ENCODE data around the gene RPS16. TPM values are rescaled to one million over a fixed set of nuclear protein-coding genes. Genes with fewer than 3 reads are reported as not detected.

The RPS16 gene
- polyA plus RNA-seq, 1 donor, result 2,074 TPM

DNA sequence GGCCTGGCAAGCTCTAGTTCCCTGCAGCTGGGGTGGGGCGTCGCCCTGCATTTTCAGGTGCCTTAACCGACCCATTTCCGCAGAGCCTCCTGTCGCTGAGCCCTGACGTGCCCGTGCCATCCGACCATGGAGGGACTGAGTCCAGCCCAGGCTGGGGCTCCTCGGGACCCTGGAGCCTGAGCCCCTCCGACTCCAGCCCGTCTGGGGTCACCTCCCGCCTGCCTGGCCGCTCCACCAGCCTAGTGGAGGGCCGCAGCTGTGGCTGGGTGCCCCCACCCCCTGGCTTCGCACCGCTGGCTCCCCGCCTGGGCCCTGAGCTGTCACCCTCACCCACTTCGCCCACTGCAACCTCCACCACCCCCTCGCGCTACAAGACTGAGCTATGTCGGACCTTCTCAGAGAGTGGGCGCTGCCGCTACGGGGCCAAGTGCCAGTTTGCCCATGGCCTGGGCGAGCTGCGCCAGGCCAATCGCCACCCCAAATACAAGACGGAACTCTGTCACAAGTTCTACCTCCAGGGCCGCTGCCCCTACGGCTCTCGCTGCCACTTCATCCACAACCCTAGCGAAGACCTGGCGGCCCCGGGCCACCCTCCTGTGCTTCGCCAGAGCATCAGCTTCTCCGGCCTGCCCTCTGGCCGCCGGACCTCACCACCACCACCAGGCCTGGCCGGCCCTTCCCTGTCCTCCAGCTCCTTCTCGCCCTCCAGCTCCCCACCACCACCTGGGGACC, 27.9 kb downstream of the RPS16 start:
- DNase-seq (ENCODE audit: low read depth), result no peak

DNA sequence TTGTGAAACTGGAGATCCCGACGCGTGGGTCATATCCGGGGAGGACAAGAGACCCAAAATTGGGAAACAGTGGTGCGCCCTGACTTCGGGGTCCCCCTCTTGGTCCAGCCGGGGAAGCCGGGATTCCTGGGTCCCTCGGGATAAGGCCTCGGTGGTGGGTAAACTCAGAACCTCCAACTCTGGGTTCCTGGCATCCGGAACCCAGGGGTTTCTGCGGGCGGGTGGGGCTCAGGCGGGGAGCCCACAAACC, 28.4 kb downstream of the RPS16 start:
- DNase-seq (ENCODE audit: low read depth), result no peak

DNA sequence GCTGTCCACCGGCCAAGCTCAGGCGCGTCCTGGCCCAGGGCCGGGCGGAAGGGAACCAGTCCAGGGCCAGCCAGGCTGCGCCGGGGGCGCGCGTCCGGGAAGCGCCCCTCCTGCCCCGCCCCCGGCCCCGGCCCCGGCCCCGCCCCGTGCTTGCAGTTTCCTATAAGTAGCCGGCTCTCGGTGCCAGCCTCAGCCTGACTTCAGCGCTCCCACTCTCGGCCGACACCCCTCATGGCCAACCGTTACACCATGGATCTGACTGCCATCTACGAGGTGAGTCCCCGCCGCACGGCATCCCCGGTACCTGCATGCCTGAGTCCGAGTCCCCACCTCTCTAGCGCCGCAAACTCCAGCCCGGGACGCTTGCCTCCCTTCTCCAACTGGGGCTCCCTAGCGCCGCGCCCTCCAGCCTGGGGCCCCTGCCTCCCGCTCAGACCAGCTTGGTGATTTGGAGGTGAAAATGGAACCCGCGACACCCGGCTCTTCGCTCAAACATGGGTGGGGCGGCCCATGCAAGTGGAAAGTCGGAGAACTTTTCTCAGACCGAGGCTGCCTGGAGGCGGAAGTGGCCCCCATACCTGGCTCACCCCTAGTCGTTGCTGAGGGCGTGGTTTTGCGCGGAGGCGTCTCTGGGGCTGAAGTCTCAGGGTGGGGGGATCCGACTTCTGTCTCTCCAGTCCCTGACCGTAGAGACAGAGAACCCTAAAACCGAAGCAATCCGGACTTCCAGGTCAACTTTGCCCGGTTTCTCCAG, 28.9 kb downstream of the RPS16 start, which contains the start of gene ZFP36:
TSS of gene ZFP36 (plus strand) at position 192 of the 754 bp plus-strand sequence. CDS start at position 250, 58 bp downstream.
- DNase-seq (ENCODE audit: low read depth), result no peak

DNA sequence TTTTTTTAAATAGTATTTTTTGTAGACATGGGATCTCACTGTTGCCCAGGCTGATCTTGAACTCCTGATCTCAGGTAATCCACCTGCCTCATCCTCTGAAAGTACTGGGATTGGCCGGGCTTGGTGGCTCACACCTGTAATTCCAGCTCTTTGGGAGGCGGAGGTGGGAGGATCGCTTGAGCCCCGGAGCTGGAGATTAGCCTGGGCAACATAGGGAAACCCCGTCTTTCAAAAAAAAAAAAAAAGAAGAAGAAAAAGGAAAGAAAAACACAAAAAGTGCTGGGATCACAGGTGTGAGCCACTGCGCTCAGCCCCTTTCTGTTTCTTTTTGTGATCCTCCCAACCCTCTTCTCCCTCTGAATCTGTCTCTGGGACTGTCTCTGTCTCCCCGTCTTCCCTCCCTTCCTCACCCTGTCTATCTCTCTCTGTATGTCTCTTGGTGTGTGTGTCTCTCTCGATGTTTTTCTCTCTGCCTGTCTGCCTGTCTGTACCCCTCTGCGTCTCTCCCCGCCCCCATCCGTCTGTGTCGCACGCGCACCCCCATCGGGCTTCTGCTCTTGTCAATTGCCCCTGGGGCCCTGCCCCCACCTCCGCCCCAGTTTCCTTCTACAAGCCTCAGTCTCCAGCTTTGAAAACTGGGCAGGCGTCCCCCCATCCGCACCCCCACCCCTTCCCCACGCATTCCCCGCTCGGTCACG, 29.6 kb downstream of the RPS16 start:
- no peak for DNase-seq (ENCODE audit: low read depth)

DNA sequence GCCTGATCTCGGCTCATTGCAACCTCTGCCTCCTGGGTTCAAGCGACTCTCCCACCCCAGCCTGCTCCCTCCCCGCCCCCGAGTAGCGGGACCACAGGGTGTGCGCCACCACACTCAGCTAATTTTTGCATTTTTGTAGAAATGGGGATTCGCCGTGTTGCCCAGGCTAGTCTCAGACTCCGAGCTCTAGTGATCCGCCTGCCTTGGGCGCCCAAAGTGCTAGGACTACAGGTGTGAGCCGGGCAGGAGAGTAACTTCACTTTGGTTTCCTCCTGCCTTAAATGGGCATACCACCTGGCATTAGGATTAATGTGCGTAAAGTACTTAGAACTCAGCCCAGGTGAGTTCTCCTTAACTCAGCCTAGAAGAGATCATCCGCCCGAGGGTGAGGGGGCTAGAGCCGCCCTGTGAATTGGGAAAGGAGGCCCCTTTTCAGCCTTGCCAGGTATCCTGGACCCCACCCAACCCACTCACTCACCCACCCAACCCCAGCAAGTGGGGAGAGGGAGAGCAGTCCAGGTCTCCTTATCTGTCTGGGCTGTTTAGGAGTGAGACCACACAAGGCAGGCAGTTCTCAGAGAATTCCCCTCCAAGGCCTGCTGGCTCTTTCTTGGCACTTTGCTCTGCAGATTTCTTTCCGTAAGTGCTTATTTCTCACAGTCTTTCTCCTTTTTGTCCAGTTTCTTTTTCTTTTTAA, 30.3 kb downstream of the RPS16 start:
- no peak for DNase-seq (ENCODE audit: low read depth)

DNA sequence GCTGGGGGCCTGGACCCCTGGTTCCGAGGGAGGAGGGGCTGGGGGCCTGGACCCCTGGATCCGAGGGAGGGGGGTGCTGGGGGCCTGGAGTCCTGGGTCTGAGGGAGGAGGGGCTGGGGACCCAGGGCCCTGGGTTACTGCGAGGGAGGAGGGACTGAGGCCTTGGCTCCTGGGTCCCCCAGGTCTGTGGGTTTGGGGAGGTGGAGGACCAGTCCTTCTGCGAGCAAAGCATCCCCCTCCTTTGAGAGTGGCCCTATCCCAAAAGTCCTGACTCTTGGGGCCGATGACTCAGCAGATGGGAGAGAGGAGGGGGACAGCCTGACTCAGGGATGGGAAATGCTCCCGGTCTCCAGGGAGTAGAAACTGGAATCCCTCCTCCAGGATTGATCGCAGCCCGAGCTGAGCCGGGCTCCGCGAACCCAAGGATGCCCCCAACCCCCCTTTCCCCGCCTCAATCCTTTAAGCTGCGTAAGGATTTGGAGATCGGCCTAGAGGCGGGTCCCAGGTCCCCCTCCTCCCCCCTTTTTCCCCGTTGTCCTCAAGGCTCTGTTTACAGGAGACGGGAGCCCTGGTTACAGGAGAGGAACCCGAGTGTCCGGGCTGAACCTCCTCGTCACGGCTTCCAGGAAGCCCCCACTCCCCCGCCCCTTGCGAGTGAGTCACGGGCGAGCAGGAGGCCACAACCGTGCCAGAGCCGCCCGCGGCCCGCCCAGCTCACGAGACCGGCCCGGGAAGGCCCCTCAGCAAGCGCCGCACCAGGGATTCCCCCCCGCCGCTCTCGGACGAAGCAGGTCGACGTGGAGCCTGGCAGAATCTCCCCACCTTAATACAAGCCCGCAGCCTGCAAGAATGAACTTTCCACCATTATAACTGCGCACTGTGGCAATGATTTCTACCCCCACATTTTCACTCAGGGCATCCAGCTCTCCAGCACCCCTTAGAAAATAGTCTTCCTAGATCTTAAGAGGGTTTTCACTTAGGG, 32.1 kb downstream of the RPS16 start:
- peak; percentile 92 for DNase-seq (ENCODE audit: low read depth)

DNA sequence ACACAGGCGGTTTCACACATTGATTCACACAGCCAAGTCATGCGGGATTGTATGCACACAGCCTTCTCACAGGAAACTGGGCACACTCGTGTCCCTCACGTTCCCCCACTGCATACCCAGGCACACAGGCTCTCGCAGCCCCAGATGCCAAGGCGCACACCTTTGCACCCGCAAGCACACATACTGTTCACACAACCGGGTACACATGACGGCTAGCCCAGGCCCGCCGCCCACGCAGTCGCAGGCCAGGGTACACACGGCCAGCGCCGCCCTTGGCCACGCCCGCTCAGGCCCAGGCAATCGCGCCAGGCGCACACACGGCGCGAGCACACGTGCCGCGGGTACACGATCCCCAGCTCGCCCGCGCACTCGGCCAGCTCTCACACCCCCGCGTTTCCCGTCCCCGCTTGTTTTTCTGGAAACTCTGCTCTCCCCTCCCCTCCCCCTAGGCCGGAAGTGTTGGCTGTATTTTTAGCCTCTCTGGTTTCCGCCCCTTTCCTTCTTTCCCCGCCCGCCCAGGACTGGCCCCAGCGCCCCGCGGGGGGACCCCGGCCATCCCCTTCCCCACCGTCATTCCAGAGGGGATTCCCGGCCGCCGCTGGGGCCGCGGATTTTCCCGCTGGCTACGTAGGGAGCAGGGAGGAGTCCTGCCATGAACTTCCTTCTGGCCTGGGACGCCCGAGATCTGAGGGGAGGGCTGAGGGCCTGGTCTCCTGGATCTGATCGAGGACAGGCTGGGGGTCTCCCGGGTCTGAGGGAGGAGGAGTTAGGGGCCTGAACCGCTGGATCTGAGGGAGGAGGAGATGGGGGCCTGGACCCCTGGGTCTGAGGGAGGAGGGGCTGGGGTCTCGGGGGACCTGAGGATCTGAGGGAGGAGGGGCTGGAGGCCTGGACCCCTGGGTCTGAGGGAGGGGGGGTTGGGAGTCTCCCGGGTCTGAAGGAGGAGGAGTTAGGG, 33.1 kb downstream of the RPS16 start:
- peak; percentile 84 for DNase-seq (ENCODE audit: low read depth)

DNA sequence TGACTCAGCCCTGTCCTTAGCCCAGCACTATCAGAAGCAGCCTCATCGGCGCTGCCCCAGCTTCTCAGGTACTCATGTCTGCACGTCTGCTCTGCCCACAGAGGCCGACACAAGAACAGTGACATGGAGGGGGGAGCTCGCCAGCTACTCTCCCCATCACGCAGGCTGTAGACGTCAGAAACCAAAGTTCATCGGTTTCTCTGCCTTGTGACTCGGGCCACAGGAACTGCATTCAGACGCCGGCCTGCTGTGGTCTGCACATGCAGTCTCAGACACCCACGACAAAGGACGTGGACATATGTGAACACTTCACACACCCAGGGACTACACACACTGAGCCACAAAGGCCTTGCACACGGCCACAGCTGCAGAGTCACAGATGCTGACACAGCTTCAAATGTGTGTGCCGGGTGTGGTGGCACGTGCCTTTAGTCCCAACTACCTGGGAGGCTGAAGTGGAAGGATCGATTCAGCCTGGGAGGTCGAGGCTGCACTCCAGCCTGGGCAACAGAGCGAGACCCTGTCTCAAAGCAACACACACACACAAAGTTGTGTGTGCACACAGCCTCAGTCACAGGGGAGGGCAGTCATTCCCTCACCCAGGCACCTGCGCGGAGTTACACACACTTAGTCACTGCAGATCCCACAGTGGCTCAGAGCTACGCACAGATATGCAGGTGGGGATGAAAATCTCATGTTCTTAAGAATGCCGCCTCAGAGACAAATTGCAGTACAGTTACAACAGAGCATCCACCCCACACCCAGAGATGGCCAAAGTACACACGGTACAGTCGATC, 34.0 kb downstream of the RPS16 start:
- no peak for DNase-seq (ENCODE audit: low read depth)

DNA sequence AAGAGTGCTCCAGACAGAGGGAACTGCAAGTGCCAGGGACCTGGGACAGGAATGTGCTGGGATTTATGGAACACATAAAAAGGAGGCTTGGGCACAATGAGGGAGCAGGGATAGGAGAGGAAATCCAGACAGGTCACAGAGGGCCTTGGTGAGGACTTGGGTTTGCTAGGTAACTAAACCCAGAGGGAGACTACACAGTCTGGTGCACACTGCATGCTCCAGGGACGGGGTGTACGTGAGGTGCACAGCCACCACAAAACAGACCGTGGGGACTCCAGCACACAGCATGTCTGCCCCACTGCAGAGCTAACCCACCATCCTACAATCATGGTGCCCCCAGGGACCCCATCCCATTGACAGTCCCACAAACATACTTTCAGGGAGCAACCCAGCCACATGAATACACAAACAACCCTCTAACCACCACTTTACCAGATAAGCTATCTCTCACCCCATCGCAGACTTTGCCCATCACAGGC, 34.6 kb downstream of the RPS16 start:
- DNase-seq (ENCODE audit: low read depth), result no peak

DNA sequence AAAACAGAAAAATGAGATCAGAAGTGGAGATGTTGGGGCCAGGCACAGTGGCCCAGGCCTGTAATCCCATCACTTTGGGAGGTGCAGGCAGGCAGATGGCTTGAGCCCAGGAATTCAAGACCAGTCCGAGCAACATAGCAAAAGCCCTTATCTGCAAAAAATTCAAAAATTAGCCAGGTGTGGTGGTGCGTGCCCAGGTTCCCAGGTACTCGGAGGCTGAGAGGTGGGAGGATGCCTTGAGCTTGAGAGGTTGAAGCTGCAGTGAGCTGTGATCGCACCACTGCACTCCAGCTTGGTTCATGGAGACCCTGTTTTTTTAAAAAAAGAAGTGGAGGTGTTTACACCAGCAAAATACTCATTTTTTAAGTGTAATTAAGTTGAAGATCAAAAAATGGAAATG, 35.7 kb downstream of the RPS16 start:
- no peak for DNase-seq (ENCODE audit: low read depth)

DNA sequence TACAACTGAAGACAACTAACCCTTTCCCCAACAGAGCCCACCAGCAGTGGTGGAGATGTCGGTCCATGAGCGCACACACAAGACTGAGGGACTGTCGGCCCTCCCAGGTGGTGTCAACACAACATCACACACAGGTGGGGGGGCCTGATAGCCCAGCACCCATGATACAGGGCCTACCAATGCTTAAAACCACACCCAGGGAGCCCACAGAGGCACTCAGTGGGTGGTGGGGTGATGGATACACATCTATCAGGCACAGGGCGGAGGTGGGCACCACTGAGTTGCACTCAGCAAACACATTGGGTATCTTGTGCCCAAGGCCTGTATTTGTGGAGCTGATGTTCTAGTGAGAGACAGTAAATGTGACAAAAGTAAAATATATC, 36.1 kb downstream of the RPS16 start:
- no peak for DNase-seq (ENCODE audit: low read depth)

DNA sequence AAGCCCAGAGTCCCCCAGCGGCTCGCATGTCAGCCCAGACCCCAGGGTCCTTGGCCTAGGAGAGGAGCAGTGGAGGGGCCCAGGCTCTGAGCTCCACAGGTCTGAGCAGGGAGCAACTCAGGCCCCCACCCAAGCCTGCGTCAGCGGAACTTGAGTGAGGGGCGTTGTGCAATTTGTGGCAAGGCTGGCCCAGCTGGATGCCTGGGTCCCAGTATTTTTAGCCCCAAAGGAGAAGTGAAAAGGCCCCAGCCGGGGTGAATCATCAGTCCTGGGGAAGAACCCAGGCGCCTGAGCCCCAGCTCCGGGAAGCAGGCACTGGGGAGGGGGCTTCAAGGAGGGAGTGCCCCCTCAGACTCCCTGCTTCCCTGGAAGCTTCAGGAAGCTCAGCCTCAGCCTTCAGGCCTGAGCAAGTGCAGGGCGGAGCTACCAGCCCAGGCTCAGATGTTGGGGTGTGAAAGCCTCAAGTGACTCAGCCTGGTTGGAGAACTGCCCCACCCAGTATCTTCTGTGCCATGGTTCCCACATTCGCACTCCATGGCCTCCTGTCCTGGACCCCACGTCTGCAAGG, 37.4 kb downstream of the RPS16 start:
- DNase-seq (ENCODE audit: low read depth), result no peak

DNA sequence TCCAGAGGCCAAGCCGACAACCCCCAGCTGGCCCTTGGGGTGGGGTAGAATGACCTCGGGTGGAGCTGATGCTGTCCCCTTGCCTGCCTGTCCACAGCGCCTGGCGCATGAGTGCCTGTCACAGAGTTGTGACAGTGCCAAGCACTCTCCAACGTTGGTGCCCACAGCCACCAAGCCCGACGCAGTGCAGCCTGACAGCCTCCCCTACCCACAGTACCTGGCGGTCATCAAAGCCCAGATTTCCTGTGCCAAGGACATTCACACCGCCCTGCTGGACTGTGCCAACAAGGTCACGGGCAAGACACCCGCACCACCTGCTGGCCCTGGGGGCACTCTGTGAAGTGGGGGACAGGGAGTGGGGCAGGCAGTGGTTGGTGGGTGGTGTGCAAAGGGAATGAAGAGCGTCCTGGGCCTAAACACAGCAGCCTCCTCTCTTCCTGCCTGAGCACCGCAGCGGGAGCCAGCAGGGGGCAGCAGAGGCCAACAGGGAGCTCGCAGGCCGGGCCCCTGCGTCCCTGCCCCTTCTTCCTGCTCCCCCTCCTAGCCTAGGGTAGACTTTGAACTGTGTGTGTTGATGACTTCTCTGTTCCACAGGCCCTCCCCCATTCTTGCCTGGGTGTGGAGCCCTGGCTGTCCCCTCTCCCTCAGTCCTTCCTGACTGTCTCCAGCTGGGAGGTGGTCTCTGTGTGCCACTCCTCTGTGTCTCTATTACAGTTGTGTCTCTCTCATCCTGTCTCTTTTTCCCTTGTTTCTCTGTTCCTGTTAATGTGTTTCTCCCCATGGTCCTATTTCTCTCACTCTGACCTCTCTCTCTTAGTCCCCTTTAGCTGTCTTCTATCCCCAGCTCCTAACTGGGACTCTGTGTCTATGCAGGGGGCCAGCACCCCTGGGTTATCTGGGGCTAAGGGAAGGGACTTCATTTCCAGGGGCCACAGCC, 38.1 kb downstream of the RPS16 start:
- DNase-seq (ENCODE audit: low read depth), result no peak

DNA sequence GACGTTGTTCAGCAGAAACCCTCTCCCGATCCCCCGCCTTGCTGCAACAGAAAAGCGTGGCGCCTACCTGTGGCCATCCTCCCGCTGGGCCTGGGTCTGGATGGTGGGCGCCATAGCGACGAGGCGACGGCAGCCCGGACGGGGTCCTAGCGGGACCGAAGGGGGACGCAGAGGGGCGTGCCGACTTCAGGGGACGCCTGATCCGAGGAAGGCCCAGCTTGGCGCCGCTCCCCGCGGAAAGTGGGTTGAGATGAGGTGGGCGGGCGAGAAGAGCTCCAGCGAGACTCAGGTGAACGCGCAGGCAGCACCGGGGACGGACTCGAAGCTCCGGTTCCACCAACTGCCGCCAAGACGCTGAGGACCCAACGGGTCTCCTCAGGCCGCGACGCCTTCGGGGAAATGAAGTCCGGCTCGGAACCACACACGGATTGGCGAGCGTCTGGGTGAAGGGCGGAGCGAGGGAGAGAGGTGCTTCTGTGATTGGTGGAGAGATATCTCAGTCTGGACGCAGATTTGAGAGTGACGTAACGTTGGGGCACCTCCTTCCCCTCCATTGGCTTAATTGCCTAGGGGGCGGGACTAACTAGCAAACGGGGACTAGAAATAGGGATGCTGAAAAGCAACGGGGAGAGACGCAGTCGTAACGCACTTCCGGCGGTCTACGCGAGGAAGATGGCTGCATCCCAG, 44.9 kb downstream of the RPS16 start, which contains the start of the genes MED29 and PAF1:
TSS of gene MED29 (plus strand) at position 628 of the 687 bp plus-strand sequence. CDS start at position 673, 45 bp downstream.
TSS of gene PAF1 (minus strand) at position 356 of the 687 bp plus-strand sequence. CDS start at position 114, 242 bp downstream.
- peak; percentile 100 for DNase-seq (ENCODE audit: low read depth)

DNA sequence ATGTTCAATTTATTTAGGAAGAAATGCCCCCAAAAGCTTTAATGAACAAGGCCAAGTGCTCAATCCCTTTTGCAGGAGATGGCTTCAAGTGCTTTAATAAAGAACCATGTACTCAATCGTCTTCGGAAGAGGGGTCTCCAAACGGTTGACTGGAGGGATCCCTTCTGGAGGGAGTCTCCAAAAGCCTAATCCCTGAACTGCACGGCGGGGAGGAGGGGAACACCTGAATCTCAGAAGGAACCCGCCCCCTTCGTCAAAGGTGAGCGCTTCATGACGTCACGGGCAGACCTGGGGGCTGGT, 45.3 kb downstream of the RPS16 start:
- no peak for DNase-seq (ENCODE audit: low read depth)

DNA sequence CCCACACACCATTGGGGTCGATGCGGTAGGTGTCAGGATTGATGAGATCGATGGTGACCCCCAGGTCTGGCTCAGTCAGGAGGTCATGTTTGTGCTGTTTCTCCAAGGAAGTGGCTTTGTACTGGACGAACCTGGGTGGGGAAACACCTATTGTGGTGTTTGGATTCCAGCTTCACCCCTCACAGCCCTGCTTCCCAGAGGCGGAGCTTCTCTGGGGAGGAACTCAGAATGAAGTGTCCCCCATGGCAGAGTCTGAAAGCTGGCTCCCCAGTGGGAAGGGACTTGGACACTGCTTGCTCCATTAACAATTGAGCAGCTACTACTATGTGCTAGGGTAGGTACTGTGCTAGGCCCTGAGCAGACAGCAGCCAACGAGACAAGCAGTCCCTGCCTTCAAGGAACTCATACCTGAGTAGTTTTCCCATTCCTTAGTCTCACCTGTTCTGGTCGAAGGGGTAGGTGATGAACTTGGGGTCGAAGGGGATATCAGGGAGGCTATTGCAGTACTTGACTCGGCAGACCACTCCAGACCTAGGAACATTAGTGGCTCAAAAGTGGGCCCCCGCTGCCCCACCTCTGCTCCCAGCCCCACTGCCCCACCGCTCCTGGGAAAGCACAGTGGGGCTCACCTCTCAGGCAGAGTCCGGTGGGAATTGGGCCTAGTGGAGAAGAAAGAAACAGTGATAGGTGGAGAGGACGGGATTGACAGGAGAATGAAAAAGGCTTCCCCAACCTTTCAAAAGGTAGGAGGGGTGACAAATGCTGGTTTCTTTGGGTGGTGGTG, 45.9 kb downstream of the RPS16 start:
- DNase-seq (ENCODE audit: low read depth), result no peak

Data from forelimb muscle (tissue), 1 donor.